GM10266 (cell line): ENCODE measurements around the gene RANBP10.

Source experiments
- DNase-seq: peaks from one replicate; pipeline ENCODE4 v3.0.0; 2012; ENCODE audit errors: extremely low spot score
- CTCF ChIP-seq: IDR thresholded peaks from 2 replicates; pipeline ENCODE4 v1.5.1; 2012; ENCODE audit warnings: mild to moderate bottlenecking, low read depth; ENCODE audit not compliant: control insufficient read depth, insufficient read depth; ENCODE audit errors: missing control alignments

Gene RANBP10

GRCh38 chr16:67726106-67727034 is 80.0 kb downstream of the RANBP10 start:
- no peak for TF ChIP-seq CTCF
- DNase-seq, result no peak

GRCh38 chr16:67723911-67724305 is 82.5 kb downstream of the RANBP10 start:
- no peak for TF ChIP-seq CTCF
- DNase-seq, result no peak

- DNase-seq, result no peak
- TF ChIP-seq CTCF, result no peak
These were observed 83.0 kb downstream of the RANBP10 start for GRCh38 chr16:67723151-67723910.

GRCh38 chr16:67720236-67720635 is 86.1 kb downstream of the RANBP10 start:
- no peak for DNase-seq
- TF ChIP-seq CTCF, result no peak

- TF ChIP-seq CTCF, result no peak
- DNase-seq, result peak; percentile 48
These were observed 86.6 kb downstream of the RANBP10 start for GRCh38 chr16:67719778-67720144.

DNA sequence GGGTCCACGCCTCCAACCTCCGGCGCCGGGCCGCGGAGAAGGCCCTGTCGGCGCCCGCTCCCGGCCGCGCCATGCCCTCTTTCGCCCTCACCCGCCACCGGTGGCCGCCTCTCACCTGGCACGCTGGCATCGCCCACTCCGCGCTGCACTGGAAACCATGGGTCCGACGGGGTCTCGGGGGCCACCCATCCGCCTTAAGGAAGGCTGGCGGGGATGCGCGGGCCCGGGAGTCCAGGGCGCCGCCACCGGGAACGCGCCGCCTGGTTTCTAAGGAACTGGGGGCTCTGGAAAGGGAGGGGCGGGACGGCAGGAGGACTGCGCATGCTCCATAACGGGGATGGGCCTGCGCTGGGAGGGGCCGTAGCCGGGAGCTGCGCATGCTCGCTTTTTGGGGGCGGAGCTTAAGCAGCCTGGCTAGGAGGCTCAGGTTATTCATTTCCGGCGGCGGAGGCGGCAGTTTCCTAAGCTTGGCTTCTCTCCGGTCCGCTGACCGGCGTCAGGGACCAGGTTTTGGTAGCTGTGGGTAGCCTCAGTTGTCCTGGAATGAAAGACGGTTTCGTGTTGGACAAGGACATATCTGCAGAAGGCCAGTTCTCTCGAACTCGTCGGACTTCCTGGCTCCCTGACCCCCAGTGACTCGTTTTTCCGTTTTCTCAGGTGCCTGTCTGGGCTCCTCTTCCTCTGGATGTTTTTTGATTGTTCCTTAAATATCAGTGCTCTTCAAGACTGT is 87.1 kb downstream of the RANBP10 start, which contains the start of gene GFOD2:
Gene GFOD2, minus strand, starts transcription at position 269 of the 730 bp plus-strand sequence. CDS start 33,601 bp downstream, outside the sequence.
- no peak for TF ChIP-seq CTCF
- DNase-seq, result peak; percentile 100
